Camera-type eye (tissue), 1 donor: ENCODE measurements around the gene IPO5. TPM values are rescaled to one million over a fixed set of nuclear protein-coding genes. Genes with fewer than 3 reads are reported as not detected.

Source experiments
- total RNA-seq: library from RNA; depleted of rRNA; stranded (reverse); fragments of >200 nt; gene quantifications from one replicate; pipeline ENCODE4 v1.2.3, GENCODE V29; 2014

The IPO5 gene
- total RNA-seq: 202 TPM

GRCh38 chr13:97953376-97953970 lies at the start of gene IPO5:
IPO5 (plus strand) TSS chr13:97953675; CDS start chr13:97976697, 23,022 bp downstream.

Other genes with a start within 250 kb of the IPO5 start
- 86.5 TPM for gene FARP1, start 189.4 kb downstream of the IPO5 start, total RNA-seq
- not detected for gene RNF113B, start 223.6 kb downstream of the IPO5 start, total RNA-seq